Sigmoid colon (tissue), 4 donors: ENCODE measurements around the gene CHN2.

Source experiments
- EP300 ChIP-seq, 4 donors: sonication (generic); formaldehyde crosslinking; IDR thresholded peaks; one replicate each; pipeline ENCODE4 v1.6.1; 2017; ENCODE audit warnings: antibody characterized with exemption in 4 of 4
- POLR2A ChIP-seq, 2 donors: fragments of 450-650 bp; IDR thresholded peaks; one replicate each; pipeline ENCODE4 v1.6.1; 2016; ENCODE audit warnings: antibody characterized with exemption in 2 of 2, mild to moderate bottlenecking in 2 of 2, moderate library complexity in 2 of 2
- TF ChIP-seq, protein P1 (sequence below), 4 experiments: fragments of 450-650 bp in 3 of 4; fragments of 200-600 bp in 1 of 4; IDR thresholded peaks; one replicate each; pipeline ENCODE4 v1.5.1; 2016 to 2019; ENCODE audit warnings: antibody characterized with exemption in 4 of 4, mild to moderate bottlenecking in 3 of 4, moderate library complexity in 2 of 4

DNA sequence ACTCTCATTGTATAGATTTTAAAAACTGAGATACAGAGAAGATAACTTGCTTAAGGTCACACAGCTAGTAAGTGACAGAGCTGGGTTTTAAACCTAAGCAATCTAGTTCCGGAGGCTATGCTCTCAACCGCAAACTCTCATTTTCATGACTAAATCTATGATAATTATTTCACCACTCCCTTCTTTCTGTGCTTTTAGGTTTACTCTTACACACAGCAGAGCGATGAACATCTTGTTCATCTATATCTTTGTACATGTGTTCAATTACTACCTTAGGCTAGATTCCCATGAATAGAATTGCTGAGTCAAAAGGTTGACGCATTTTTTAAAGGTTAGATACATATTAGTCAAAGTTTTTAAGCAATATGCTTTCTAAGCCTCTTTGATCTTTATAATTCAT, 154.8 kb downstream of the CHN2 start:
- TF ChIP-seq, protein P1, sequence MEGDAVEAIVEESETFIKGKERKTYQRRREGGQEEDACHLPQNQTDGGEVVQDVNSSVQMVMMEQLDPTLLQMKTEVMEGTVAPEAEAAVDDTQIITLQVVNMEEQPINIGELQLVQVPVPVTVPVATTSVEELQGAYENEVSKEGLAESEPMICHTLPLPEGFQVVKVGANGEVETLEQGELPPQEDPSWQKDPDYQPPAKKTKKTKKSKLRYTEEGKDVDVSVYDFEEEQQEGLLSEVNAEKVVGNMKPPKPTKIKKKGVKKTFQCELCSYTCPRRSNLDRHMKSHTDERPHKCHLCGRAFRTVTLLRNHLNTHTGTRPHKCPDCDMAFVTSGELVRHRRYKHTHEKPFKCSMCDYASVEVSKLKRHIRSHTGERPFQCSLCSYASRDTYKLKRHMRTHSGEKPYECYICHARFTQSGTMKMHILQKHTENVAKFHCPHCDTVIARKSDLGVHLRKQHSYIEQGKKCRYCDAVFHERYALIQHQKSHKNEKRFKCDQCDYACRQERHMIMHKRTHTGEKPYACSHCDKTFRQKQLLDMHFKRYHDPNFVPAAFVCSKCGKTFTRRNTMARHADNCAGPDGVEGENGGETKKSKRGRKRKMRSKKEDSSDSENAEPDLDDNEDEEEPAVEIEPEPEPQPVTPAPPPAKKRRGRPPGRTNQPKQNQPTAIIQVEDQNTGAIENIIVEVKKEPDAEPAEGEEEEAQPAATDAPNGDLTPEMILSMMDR (IDR thresholded peaks at IDR 0.05) = no peak
- TF ChIP-seq EP300 (IDR thresholded peaks at IDR 0.05) (no peak), POLR2A (IDR thresholded peaks at IDR 0.05) (no peak)
